GM10248 (cell line): ENCODE data around the gene TMC5.
"Not testable (repeated sequence)": the region's sequence is repeated elsewhere in the genome, so short reads cannot be mapped to it uniquely, and the experiment has no call there.

Source experiments
- CTCF ChIA-PET: fragments of 300-600 bp; sonication (Branson Sonifier 250); formaldehyde crosslinking; extraction: SDS; loops from one replicate; lab custom pipeline; 2021; ENCODE audit warnings: antibody characterized with exemption; lab: Yijun Ruan, JAX
- POLR2A ChIA-PET: fragments of 350-650 bp; sonication (Branson Sonifier 250); formaldehyde crosslinking; extraction: SDS; loops from one replicate; lab custom pipeline; 2020; ENCODE audit warnings: antibody characterized with exemption; lab: Yijun Ruan, JAX
- DNase-seq: peaks from one replicate; pipeline ENCODE4 v3.0.0; 2012; ENCODE audit errors: extremely low spot score
- TF ChIP-seq, protein P1 (sequence below): IDR thresholded peaks from 2 replicates; pipeline ENCODE4 v1.5.1; 2012; ENCODE audit warnings: mild to moderate bottlenecking, low read depth; ENCODE audit errors: extremely low read depth, missing control alignments, control extremely low read depth

The TMC5 gene

DNA sequence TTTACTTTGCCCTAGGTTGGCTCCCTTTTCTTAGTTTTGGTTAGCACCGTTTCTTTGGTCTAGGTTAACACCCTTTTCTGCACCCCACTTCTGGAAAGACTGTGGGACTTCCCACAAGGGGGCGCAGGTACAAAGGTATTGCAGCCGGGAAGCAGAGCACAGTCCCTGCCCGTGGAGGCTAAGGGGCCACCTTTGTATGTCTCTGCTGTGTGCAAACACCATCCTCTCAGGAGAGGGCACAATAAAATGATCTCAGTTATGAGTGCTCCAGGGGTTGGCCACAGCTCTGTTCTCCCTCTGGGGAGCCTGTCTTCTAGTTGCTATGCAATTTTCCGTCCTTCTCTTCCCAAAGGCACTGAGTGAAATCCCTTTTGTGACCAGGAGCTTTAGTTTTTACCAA lies 28.4 kb upstream of the TMC5 start:
- peak; percentile 57 for DNase-seq
- ChIA-PET POLR2A (no interaction called here), CTCF (interaction anchor here (0.6 to 7.6 kb wide), 16 partner anchors 8 to 497 kb away, joined by 3 to 73 read pairs (median 3); no protein-coding TSS in a partner anchor)
- TF ChIP-seq, protein P1, sequence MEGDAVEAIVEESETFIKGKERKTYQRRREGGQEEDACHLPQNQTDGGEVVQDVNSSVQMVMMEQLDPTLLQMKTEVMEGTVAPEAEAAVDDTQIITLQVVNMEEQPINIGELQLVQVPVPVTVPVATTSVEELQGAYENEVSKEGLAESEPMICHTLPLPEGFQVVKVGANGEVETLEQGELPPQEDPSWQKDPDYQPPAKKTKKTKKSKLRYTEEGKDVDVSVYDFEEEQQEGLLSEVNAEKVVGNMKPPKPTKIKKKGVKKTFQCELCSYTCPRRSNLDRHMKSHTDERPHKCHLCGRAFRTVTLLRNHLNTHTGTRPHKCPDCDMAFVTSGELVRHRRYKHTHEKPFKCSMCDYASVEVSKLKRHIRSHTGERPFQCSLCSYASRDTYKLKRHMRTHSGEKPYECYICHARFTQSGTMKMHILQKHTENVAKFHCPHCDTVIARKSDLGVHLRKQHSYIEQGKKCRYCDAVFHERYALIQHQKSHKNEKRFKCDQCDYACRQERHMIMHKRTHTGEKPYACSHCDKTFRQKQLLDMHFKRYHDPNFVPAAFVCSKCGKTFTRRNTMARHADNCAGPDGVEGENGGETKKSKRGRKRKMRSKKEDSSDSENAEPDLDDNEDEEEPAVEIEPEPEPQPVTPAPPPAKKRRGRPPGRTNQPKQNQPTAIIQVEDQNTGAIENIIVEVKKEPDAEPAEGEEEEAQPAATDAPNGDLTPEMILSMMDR, result peak; percentile 61

DNA sequence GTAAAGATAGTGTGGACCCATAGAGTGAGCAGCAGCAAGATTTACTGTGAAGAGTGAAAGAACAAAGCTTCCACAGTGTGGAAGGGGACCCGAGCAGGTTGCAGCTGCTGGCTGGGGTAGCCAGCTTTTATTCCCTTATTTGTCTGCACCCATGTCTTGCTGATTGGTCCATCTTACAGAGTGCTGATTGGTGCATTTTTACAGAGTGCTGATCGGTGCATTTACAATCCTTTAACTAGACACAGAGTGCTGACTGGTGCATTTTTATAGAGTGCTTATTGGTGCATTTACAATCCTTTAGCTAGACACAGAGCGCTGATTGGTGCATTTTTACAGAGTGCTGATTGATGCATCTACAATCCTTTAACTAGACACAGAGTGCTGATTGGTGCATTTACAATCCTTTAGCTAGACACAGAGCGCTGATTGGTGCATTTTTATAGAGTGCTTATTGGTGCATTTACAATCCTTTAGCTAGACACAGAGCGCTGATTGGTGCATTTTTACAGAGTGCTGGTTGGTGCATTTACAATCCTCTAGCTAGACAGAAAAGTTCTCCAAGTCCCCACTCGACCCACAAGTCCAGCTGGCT lies 26.4 kb upstream of the TMC5 start:
- CTCF ChIA-PET, result interaction anchor here (1.2 to 7.6 kb wide), 3 partner anchors 16 to 233 kb away, joined by 3 to 73 read pairs (median 4); no protein-coding TSS in a partner anchor
- DNase-seq, POLR2A ChIA-PET: not testable (repeated sequence)

DNA sequence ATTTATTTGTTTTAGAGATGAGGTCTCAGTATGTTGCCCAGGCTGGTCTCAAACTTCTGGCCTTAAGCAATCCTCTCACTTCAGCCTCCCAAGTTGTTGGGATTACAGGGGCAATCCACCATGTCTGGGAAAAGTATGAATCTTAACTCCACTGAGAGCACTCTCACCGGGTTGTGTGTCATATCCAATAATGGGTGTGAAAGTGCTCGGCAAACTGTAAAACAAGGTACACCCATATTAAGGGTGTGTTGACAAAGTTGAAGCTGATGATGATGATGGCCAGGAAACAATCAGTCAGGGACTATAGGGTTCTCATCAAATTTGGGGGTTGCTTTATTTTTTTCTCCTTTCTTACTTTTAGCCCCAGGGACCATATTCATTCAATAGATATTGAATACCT lies 25.3 kb upstream of the TMC5 start:
- DNase-seq, result no peak
- TF ChIP-seq, protein P1, result no peak
- ChIA-PET CTCF (interaction anchor here (7.6 kb wide), 1 partner anchor 111 kb away, joined by 73 read pairs; no protein-coding TSS in a partner anchor), POLR2A (no interaction called here)

DNA sequence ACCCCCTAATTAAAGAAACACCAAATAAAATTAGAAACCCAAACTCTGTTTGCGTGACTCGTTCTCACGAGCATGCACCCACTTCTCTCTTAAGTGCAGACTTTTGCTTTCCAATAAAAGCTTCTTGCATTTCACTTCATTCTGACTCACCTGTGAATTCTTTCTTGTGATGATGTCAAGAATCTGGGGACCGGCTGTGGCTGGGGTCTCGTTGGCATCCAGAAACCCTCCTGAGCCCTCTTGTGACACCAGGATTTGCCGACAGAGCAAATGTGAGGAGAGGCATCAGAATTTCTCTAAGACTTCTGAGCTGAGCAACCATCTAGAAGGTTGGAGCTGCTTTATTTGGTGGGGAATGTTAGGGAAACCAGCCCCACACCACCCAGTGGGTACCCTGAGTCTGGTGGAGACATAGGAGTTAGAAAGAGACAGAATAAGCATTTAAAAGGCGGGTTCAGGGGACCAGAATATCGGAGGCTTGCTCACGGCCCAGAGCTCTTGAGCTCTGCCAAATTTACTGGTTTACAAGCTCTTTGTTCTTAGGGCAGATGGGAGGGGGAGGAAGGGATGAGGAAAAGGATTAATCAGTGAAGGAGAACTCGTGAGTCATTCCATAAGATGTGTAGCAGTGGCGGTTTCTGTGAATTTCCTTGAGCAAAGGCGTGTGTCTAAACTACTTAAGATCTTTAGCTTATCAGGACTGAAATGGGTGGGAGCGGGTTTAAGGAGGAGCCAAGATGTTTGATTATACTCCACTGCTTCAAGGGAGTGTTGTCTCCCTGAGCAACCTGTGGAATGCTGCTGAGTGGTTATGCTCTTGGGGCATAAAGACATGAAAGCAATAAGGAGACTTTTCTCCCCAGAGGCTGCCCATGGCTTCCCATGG lies 24.2 kb upstream of the TMC5 start:
- TF ChIP-seq, protein P1, result no peak
- ChIA-PET CTCF (interaction anchor here (1.2 to 7.6 kb wide), 2 partner anchors 109 to 110 kb away, joined by 3 to 73 read pairs; no protein-coding TSS in a partner anchor), POLR2A (no interaction called here)
- DNase-seq, result no peak

DNA sequence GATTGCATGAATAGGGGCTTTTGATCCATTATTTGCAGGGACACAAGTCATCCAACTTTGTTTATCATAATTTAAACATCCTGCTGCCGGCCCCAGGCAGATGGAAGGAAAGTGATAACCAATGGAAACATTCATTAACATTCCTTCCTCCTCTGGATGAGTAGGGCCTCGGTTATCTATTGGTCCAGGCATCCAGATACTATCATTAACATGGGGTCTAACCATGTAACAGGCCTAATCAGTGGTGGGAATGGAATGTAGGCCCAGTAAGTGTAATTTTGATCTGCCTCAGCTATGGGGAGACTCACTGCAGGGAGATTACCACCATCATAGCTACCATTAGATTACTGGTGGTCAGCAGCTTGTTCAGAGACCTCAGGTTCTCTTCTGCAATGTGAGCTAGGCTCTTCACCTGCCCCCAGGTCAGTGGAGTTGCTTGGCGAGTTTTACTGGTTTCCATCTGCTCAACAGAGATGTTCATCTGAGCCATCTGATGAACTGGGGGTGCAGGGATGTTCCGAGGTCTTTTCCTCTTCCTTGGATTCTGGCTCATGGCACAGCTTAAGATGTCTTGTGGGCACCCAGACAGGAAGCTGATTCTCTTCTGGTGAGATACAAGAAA lies 21.9 kb upstream of the TMC5 start:
- DNase-seq, POLR2A ChIA-PET, CTCF ChIA-PET: not testable (repeated sequence)

DNA sequence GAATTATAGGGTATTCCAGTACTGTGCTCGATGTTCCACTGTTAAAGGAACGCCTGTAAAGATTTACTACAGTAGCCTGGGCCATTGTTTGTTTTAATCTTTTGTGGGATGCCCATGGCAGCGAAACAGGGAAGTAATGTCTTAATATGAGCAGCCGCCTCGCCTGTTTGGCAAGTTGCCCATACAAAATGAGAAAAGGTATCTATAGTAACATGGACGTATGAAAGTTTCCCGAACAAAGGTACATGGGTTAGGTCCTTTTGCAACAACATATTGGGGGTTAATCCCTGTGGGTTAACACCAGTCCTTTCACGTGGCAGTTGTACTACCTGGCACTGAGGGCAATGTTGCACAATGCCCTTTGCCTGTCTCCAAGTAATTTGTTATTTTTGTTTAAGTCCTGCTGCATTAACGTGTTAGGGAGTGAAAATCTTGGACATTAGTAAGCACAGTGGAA lies 21.1 kb upstream of the TMC5 start:
- ChIA-PET POLR2A (no interaction called here), CTCF (interaction anchor here (1.3 kb wide), 1 partner anchor 8 kb away, joined by 4 read pairs; no protein-coding TSS in a partner anchor)
- TF ChIP-seq, protein P1, result no peak
- no peak for DNase-seq

DNA sequence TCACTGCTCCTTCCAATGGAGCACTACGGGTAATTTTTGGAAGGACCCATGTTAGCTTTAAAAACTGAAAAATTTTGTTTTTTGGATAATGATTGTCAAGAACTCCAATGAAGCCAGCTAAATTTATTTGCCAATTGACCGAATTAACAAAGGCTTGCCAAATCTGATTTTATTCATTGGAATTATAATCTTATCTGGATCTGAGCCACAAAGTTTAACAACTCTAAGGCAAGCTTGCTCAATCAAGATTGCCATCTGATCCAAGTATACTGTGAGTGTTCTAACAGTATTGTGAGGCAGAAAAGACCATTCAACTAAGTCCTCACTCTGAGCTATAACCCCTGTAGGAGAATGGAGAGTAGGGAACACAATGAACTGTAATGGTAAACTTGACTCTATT lies 20.3 kb upstream of the TMC5 start:
- DNase-seq, POLR2A ChIA-PET: not testable (repeated sequence)
- CTCF ChIA-PET, result interaction anchor here (1.3 kb wide), 1 partner anchor 9 kb away, joined by 4 read pairs; no protein-coding TSS in a partner anchor
